Astrocyte (in vitro differentiated cells and primary cell): ENCODE results near the gene WNT7B. TPM values are rescaled to one million over a fixed set of nuclear protein-coding genes. Genes with fewer than 3 reads are reported as not detected.
A peak's percentile ranks its signal among the peaks of the same experiment; 100 is the strongest.

ENCODE experiments used
- DNase-seq: peaks from one replicate; pipeline ENCODE4 v3.0.0-alpha.2; 2010; ENCODE audit warnings: low read depth
- FAIRE-seq: peaks from 2 replicates; lab custom pipeline; 2011; peaks lifted over from hg19 to GRCh38; lab: Jason Lieb, UNC
- H2AFZ ChIP-seq: 2 replicates; pipeline ENCODE4 v1.6.0; 2012; ENCODE audit warnings: low read depth, low read length, inconsistent platforms
- H3K27ac ChIP-seq: 2 replicates; pipeline ENCODE4 v1.5.1; 2011; ENCODE audit warnings: low read depth, low read length, inconsistent platforms
- H3K27me3 ChIP-seq: 2 replicates; pipeline ENCODE4 v1.6.0; 2011; ENCODE audit warnings: low read length, inconsistent platforms; ENCODE audit not compliant: insufficient read depth
- H3K36me3 ChIP-seq: 2 replicates; pipeline ENCODE4 v1.5.1; 2011; ENCODE audit warnings: low read length, inconsistent platforms; ENCODE audit not compliant: insufficient read depth
- H3K4me1 ChIP-seq: 2 replicates; pipeline ENCODE4 v1.5.1; 2011; ENCODE audit warnings: low read length, inconsistent platforms; ENCODE audit not compliant: insufficient read depth
- H3K4me2 ChIP-seq: 2 replicates; pipeline ENCODE4 v1.6.0; 2012; ENCODE audit warnings: low read length, inconsistent platforms
- H3K4me3 ChIP-seq: 2 replicates; pipeline ENCODE4 v1.5.1; 2011; ENCODE audit warnings: low read depth, mild to moderate bottlenecking, low read length, inconsistent platforms; ENCODE audit not compliant: insufficient read depth
- H3K79me2 ChIP-seq: 2 replicates; pipeline ENCODE4 v1.6.0; 2012; ENCODE audit warnings: mild to moderate bottlenecking, low read length, inconsistent platforms; ENCODE audit not compliant: insufficient read depth
- H3K9ac ChIP-seq: 2 replicates; pipeline ENCODE4 v1.6.0; 2012; ENCODE audit warnings: mild to moderate bottlenecking, low read length, inconsistent platforms
- H3K9me3 ChIP-seq: 2 replicates; pipeline ENCODE4 v1.5.1; 2012; ENCODE audit warnings: low read depth, mild to moderate bottlenecking, low read length, inconsistent platforms; ENCODE audit not compliant: insufficient read depth
- H4K20me1 ChIP-seq: 2 replicates; pipeline ENCODE4 v1.6.0; 2012; ENCODE audit warnings: low read length, inconsistent platforms; ENCODE audit not compliant: insufficient read depth
- H3K27ac Mint-ChIP-seq: one replicate; pipeline ENCODE4 v1.8.0; 2021; ENCODE audit warnings: mild to moderate bottlenecking, mixed read lengths; ENCODE audit not compliant: unreplicated experiment
- H3K27me3 Mint-ChIP-seq: one replicate; pipeline ENCODE4 v1.8.0; 2021; ENCODE audit warnings: low read depth, mixed read lengths; ENCODE audit not compliant: unreplicated experiment
- H3K36me3 Mint-ChIP-seq: one replicate; pipeline ENCODE4 v1.8.0; 2021; ENCODE audit warnings: low read depth, mixed read lengths; ENCODE audit not compliant: unreplicated experiment
- H3K4me1 Mint-ChIP-seq: one replicate; pipeline ENCODE4 v1.8.0; 2021; ENCODE audit warnings: low read depth, mixed read lengths; ENCODE audit not compliant: unreplicated experiment
- H3K4me3 Mint-ChIP-seq: one replicate; pipeline ENCODE4 v1.8.0; 2021; ENCODE audit warnings: mild to moderate bottlenecking, moderate library complexity, mixed read lengths; ENCODE audit not compliant: unreplicated experiment
- H3K9me3 Mint-ChIP-seq: one replicate; pipeline ENCODE4 v1.8.0; 2021; ENCODE audit warnings: mild to moderate bottlenecking, mixed read lengths; ENCODE audit not compliant: unreplicated experiment
- EZH2 ChIP-seq: IDR thresholded peaks from 2 replicates; pipeline ENCODE4 v1.6.1; 2012; ENCODE audit warnings: mild to moderate bottlenecking, low read length, inconsistent platforms; ENCODE audit not compliant: insufficient read depth
- total RNA-seq: library from RNA; stranded (reverse); gene quantifications from 2 replicates; pipeline ENCODE4 v1.2.1, GENCODE V29; 2021
- TF ChIP-seq, protein P1 (sequence below): IDR thresholded peaks from 2 replicates; pipeline ENCODE4 v1.5.1; 2011; ENCODE audit warnings: low read depth, mild to moderate bottlenecking, inconsistent platforms, low read length, moderate library complexity; ENCODE audit not compliant: insufficient read depth

WNT7B gene
- total RNA-seq, 1 donor from 2014 or later = 1.7 TPM

DNA sequence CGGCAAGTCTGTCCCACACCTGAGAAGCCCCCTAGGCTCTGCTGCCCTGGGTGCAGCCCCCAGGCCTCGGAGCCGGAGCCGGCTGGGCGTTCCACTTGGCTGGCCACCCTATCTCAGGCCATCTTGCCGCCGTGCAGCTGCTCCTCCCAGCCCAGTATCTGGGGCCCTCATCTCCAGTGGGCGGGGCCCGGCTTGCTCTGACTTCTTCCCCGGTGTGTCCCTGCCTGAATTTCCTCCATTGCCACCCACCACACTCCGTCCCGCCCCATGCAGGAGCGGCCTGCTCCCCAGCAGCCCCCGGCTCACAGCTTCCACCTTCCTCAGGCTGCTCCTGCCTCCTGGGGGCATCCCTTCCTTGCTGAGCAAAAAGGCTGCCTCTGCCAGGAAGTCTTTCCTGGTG is 46.6 kb downstream of the WNT7B start:
- peaks cover 13% of the 10 kb centered on the region for H3K27me3 Mint-ChIP-seq
- no peaks in the 10 kb centered on the region for H3K9me3 Mint-ChIP-seq
- TF ChIP-seq, protein P1, sequence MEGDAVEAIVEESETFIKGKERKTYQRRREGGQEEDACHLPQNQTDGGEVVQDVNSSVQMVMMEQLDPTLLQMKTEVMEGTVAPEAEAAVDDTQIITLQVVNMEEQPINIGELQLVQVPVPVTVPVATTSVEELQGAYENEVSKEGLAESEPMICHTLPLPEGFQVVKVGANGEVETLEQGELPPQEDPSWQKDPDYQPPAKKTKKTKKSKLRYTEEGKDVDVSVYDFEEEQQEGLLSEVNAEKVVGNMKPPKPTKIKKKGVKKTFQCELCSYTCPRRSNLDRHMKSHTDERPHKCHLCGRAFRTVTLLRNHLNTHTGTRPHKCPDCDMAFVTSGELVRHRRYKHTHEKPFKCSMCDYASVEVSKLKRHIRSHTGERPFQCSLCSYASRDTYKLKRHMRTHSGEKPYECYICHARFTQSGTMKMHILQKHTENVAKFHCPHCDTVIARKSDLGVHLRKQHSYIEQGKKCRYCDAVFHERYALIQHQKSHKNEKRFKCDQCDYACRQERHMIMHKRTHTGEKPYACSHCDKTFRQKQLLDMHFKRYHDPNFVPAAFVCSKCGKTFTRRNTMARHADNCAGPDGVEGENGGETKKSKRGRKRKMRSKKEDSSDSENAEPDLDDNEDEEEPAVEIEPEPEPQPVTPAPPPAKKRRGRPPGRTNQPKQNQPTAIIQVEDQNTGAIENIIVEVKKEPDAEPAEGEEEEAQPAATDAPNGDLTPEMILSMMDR = no peak
- TF ChIP-seq EZH2 = no peak

DNA sequence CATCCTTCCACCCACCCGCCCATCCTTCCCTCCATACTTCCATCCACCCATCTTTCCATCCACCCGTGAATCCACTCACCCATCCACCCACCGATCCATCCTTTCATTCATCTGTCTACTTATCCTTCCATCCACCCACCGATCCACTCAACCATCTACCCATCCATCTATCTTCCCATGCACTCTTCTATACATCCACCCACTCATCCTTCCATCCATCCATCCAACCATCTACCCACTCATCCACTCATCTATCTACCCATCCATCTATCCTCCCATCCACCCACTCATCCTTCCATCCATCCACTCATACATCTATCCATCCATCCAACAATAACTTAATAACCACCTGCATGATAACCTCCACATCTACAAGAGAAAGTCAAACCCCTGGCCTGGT is 47.3 kb downstream of the WNT7B start:
- TF ChIP-seq EZH2 = no peak
- TF ChIP-seq, protein P1 = no peak
- H3K27me3 ChIP-seq = no peaks in the 10 kb centered on the region
- no peaks in the 10 kb centered on the region for H3K9me3 ChIP-seq
- no peak overlapping the region for H3K9ac ChIP-seq
- DNase-seq = no peak
- no peak overlapping the region for H3K27ac Mint-ChIP-seq
- no peaks in the 10 kb centered on the region for H3K36me3 ChIP-seq
- no peak overlapping the region for H3K4me3 ChIP-seq
- peaks cover 13% of the 10 kb centered on the region for H3K27me3 Mint-ChIP-seq
- H4K20me1 ChIP-seq = peaks cover 65% of the 10 kb centered on the region
- peaks cover 8% of the 10 kb centered on the region for H3K4me1 Mint-ChIP-seq
- H2AFZ ChIP-seq = no peak overlapping the region
- H3K4me2 ChIP-seq = no peak overlapping the region
- H3K9me3 Mint-ChIP-seq = no peaks in the 10 kb centered on the region
- H3K36me3 Mint-ChIP-seq = no peaks in the 10 kb centered on the region
- no peak overlapping the region for H3K27ac ChIP-seq
- H3K4me1 ChIP-seq = peaks cover 42% of the 10 kb centered on the region
- peak overlapping the region; percentile 1 for H3K4me3 Mint-ChIP-seq
- no peak for FAIRE-seq
- peaks cover 43% of the 10 kb centered on the region for H3K79me2 ChIP-seq

More for the DNA sequence above, 46.6 kb downstream of the WNT7B start:
- Histone ChIP-seq H3K27ac (no peak overlapping the region), H3K27me3 (no peaks in the 10 kb centered on the region), H3K9me3 (no peaks in the 10 kb centered on the region), H2AFZ (no peak overlapping the region), H4K20me1 (peaks cover 63% of the 10 kb centered on the region), H3K36me3 (no peaks in the 10 kb centered on the region), H3K9ac (no peak overlapping the region), H3K4me1 (peaks cover 49% of the 10 kb centered on the region), H3K79me2 (peaks cover 43% of the 10 kb centered on the region), H3K4me3 (no peak overlapping the region), H3K4me2 (no peak overlapping the region)
- Mint-ChIP-seq H3K36me3 (no peaks in the 10 kb centered on the region), H3K4me1 (peaks cover 12% of the 10 kb centered on the region), H3K27ac (no peak overlapping the region), H3K4me3 (no peak overlapping the region)
- no peak for DNase-seq
- no peak for FAIRE-seq

DNA sequence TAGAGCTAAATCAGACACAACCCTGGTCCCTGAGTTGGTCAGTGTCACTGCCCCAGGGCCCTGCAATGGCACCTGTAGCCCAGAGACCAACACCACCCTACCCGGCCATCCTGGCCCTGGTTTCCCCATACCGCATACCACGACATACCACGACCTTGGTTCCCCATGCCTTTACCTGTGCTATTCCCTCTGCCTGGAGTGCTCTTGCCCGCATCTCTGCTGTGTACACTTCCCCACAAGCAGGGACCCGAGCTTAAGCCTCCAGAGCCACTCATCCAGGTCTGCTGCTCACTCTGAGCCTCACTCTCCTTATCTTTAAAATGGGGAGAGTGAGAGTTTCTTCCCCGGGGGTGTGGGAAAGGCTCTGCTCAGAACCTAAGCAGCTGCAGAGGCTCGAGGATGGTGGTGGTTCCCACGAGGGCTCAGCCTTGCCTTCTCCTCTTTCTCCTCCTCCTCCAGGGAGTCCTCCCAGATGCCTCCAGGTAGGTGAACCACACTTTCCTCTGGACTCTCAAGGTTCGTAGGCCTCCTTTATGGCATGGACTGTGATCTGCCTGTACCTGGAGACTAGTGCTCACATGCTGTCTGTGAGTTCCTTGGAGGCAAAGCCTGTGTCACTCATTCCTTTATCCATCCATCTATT is 48.1 kb downstream of the WNT7B start:
- FAIRE-seq (no peak), DNase-seq (no peak)
- no peak overlapping the region for H2AFZ ChIP-seq
- H3K27ac Mint-ChIP-seq = no peak overlapping the region
- peaks cover 66% of the 10 kb centered on the region for H4K20me1 ChIP-seq
- no peaks in the 10 kb centered on the region for H3K9me3 Mint-ChIP-seq
- H3K4me1 Mint-ChIP-seq = peaks cover 6% of the 10 kb centered on the region
- peaks cover 13% of the 10 kb centered on the region for H3K27me3 Mint-ChIP-seq
- H3K4me2 ChIP-seq = no peak overlapping the region
- TF ChIP-seq, protein P1 = no peak
- H3K79me2 ChIP-seq = peaks cover 36% of the 10 kb centered on the region
- H3K4me3 Mint-ChIP-seq = no peak overlapping the region
- no peaks in the 10 kb centered on the region for H3K9me3 ChIP-seq
- H3K36me3 ChIP-seq = no peaks in the 10 kb centered on the region
- no peak overlapping the region for H3K4me3 ChIP-seq
- H3K27me3 ChIP-seq = no peaks in the 10 kb centered on the region
- H3K36me3 Mint-ChIP-seq = no peaks in the 10 kb centered on the region
- H3K4me1 ChIP-seq = peaks cover 34% of the 10 kb centered on the region
- no peak overlapping the region for H3K9ac ChIP-seq
- no peak overlapping the region for H3K27ac ChIP-seq
